GM21381 (cell line): Measurements from ENCODE around the gene SULT1A2.
"Not testable (repeated sequence)": the region's sequence is repeated elsewhere in the genome, so short reads cannot be mapped to it uniquely, and the experiment has no call there.

Source experiments
- ATAC-seq: cut with Tn5 transposase; IDR thresholded peaks from one replicate; pipeline ENCODE4 v1.9.1; 2021; ENCODE audit warnings: mild to moderate bottlenecking, moderate library complexity; ENCODE audit not compliant: unreplicated experiment

SULT1A2 gene

DNA sequence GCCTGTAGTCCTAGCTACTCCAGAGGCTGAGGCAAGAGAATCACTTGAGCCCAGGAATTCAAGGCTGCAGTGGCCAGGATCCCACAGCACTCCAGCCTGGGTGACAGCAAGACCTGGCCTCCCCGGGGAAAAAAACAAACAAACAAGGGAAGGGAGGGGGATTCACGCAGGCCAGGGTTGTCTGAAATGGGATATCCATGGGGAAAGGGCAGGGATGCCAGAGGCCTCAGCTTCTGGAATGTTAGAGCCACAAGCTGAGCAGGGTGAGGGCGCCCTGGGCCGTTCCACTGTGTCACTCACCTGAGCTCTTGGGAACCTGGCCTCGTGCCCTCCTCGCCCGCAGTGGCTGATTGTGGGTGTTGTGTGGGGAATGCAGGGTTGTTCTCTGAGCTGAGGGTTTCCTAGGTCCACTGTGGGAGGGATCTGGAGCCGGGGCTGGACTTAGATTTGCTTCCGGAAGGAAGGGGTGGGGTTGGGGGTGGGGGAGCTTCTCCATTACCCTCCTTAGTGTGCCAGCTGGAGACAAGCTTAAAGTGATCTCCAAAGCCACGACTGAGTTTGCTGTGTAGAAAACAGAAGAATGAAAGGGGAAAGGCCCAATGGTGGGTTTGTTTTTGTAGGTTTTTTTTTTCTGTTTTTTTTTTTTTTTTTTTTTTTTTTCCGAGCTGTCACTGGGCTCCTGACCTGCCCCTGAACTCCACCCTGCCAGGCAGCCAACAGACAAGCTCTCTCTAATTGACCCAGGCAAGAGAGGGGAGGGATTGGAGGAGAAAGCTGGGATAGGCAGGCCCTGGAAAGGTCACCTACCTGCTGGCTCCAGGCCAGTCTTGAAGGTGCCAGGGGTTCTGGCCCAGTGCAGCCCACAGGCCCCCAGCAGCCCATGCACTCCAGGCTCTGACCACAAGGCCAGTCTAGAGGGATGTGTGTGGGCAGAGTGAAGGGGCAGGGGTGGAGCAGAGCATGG, 13.1 kb upstream of the SULT1A2 start, which contains the start of gene SULT1A1:
Gene SULT1A1 (minus strand): TSS at position 414 of the 964 bp plus-strand sequence. CDS start 1,189 bp downstream, outside the sequence.
- no peak for ATAC-seq

DNA sequence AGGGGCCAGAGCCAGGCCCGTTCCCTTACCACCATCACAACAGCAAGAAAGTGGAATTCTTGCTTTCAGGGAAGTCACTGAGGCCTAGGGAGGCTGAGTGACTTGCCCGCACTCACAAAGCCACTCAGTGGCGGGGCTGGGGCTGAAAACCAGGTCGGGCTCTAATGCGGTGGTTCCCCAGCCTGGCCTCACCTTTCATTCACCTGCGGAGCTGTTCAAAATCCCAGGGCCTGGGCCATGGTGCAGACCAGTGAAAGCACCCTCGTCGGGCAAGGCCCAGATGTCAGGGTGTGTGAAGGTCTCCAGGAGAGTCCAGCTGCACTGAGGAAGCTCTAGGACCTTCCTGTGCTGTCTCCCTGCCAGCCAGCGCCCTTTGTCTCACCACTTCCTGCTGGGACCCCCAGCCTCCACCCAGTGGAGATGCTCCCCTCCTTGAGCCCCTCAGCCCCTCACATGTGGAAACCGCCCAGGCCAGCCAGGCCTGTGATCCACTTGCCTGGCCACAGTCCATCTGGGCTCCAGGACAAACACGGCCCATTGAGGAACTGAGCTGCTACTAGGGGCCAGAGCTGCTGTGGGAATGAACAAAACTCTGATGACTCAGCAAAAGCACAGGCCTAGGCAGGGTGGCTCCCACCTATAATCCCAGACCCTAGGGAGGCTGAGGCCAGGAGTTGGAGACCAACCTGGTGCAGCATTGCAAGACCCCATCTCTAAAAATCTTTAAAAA, 12.2 kb upstream of the SULT1A2 start:
- ATAC-seq: not testable (repeated sequence)

DNA sequence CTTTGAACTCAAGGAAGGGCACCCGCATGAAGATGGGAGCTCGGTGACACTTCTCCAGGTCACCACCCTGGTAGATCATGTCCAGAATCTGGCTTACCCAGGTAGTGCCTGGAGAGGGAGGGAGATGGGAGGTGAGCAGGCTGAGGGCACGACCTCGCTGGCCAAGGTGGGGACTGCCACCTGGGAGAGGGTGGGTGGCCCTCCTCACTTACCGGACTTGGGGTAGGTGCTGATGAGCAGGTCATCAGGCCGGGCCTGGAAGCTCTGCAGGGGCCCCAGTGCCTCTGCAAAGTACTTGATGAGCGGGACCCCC, 11.6 kb upstream of the SULT1A2 start:
- ATAC-seq: not testable (repeated sequence)

DNA sequence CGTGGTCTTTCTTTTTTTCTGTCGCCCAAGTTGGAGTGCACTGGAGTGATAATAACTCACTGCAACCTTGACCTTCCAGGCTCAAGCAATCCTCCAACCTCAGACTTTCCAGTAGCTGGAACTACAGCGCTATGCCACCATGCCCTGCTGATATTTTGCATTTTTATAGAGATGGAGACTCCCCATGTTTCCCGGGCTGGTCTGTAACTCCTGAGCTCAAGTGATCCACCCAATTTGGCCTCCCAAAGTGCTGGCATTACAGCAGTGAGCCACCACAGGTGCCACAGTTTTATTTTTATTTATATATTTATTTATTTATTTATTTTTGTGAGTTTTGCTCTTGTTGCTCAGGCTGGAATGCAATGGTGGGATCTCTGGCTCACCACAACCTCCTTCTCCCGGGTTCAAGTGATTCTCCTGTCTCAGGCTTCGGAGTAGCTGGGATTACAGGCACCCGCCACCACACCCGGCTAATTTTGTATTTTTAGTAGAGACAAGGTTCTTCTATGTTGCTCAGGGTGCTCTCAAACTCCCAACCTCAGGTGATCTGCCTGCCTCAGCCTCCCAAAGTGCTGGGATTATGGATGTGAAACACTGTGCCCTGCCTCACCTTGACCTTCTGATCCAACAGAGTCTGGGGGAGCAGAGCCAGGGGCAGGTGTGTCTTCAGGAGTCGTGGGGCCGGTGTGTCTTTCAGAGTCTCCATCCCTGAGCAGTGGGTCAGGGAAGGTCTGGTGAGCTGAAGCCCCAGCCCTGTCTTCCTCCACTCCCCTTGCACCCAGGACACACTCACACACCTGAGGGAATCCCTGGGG, 11.0 kb upstream of the SULT1A2 start:
- ATAC-seq: not testable (repeated sequence)

DNA sequence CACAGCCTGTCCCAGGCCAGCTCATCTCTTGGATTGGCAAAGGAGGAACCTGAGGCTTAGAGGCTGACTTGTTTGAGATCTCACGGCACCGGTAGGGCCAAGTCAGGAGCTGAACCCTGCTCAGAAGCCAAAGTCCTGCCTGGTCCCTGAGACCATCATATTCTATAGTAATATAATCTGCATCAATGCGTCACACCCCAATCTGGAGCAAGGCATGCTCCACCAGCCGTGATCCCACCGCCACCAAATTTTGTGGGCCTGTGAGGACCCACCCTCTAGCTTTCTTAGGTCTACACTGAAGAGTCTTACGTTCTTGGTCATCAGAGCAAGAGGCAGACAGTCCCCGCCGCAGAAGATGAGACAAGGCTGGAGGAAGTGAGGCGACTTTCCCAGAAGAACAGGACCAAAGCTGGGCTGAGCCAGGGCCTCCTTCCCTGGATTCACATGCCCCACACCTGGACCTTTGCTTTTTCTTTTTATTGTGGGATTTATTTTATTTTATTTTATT, 10.3 kb upstream of the SULT1A2 start:
- ATAC-seq: no peak

DNA sequence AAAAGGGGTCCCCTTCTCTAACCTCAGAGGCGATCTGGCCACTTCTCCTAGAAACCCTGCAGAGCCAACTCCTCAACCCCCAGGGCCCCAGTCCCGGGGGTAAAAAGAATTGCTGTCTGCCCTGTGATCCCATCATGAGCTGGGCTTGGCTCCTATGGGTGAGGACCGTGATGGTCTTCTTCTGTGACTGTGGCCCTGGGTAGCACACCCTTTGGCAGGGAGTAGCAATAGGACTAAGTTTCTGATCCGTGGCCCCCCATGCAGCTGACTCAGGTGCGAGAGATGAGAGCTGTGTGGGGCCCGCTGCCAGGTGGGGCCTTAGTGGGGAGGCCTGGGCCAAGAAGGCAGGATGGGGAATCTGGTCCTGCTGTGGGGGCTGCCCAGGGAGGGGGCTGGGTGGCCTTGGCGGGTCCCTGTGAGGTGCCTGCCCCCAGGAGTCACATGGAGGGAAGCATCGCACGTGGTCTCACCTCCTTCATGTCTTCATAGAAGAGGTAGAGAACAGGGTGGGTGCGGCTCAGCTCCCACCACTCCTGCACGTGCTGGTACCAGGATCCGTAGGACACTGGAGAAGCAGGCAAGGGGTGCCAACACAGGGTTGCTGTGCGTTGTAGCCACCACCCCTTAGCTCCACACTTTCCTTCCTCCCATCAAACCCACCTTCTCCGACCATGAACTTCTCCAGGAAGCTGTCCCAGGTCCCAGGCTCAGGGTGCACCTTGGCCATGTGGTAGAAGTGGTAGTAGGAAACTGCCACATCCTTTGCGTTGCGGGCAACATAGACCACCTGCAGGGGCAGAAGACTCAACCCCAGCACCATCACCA, 9.7 kb upstream of the SULT1A2 start:
- ATAC-seq: no peak

DNA sequence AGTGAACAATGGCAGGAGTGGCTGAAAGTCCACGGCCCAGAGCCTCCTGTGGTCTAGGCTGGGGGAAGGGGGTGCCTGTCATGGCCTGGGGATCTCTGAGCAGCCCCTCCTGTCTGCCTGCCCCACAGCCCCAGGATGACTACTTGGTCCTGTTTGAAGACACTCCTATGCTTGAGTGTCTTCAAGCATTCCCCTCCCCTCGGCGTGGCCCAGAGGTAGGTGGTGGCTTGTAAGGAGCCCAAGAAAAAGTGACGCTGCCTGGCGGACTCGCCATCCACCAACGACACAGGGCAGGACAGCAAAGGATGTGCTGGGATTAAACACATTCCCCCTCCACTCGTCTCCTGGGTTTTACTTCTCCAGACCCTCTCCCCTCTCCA, 7.3 kb upstream of the SULT1A2 start:
- ATAC-seq: no peak

DNA sequence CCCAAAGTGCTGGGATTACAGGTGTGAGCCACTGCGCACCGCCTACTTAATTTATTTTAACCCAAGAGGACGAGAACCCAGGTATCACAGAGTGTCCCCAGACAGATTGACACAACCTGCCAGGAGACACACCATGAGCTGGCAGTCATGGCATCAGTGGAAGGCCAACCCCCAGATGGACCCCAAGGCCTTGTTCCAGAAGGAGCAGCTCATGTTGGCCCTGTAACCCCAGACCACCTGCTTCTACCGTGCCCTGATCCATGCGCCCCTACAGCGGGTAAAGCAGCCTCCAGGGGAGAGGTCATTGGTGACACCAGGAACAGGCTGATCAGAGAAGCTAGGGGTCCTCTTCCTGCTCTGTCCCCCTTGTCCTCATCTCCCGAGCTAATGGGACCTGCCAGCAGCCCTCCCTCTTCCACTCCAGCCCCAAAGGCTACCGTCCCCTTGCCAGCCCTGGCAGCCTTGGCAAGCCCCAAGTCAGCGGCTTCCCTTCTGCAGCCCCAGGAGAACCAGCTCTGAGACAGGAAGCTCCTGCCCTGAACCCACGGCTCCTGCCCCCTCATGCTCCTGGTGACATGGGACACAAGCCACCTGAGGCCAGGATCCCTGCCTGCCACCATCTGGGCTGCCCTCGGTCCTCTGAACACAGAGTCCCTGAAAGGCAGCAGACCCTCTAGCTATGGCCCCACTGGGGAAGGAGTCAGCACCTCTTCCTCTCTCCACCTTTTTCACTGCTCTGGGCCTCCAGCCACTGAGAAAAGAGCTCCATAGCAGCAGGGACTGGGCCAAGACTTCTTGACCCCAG, 6.7 kb upstream of the SULT1A2 start:
- ATAC-seq: no peak

DNA sequence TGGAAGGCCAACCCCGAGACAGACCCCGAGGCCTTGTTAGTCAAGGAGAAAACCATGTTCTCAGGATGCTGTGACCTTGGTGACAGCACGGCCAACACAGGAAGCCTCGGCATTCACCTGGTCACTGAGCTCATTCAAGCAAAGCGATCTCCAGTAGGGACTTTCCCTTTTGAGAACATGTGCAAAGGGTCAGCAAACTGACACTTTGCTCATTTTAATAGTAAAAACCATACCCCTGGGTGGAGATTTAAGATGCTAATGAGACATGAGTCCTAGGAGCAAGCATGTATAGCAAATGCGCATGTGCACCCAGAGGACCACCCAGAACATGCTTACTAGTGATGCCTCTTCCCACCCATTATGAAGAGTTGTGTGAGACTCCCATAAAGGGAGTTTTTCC, 5.7 kb upstream of the SULT1A2 start:
- ATAC-seq: no peak

DNA sequence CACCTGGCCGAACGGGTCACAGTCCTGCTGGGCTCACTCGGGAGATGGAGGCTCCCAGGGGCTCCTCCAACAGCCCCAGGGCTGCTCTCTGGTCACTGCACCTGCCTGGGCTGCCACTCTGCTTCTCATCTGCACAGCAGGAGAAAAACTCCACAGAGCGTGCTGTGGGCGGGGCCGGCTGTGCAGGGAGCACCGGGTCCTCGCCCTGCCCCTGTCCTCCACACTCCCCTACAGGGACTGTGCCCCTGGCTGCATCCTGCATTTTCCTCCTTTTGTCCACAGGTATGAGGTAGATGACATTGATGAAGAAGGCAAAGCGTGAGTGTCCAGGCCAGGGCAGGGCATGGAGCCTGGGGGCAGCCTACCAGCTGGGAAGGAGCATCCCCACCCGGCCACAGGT, 5.2 kb upstream of the SULT1A2 start:
- ATAC-seq: not testable (repeated sequence)

DNA sequence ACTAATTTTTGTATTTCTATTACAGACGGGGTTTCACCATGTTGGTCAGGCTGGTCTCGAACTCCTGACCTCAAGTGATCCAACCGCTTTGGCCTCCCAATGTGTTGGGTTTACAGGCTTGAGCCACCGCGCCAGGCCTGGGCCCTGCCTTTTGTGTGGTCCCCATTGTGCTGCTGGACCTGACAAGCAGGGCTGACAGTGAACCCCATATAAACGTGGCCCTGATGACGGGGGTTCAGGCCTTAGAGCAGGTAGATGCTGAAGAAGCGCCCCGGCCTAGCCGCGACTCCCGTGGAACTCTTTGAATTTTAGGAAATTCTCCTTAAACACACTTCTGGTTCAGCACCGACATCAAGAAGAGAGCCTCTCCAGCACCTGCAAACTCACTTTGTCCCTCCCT, 4.7 kb upstream of the SULT1A2 start:
- ATAC-seq: not testable (repeated sequence)

DNA sequence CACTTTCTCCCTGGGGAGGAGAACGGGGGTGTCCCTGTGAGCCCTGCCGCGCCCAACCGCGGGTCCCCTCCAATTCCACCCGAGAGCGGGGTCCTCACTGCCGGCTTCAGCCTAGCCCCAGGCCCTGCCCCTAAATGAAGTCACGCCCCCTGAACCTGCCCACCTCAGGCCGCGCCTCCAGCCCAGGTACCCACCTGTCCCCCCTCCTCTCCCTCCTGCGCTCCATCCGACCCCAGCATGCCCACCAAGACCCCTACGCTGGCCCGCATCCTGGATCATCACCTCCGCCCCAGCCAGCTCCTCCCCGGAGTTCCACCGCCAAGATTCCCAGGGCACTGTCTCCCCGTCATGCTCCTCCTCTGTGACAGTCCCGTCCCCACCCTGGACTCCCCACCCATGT, 4.1 kb upstream of the SULT1A2 start:
- ATAC-seq: not testable (repeated sequence)

DNA sequence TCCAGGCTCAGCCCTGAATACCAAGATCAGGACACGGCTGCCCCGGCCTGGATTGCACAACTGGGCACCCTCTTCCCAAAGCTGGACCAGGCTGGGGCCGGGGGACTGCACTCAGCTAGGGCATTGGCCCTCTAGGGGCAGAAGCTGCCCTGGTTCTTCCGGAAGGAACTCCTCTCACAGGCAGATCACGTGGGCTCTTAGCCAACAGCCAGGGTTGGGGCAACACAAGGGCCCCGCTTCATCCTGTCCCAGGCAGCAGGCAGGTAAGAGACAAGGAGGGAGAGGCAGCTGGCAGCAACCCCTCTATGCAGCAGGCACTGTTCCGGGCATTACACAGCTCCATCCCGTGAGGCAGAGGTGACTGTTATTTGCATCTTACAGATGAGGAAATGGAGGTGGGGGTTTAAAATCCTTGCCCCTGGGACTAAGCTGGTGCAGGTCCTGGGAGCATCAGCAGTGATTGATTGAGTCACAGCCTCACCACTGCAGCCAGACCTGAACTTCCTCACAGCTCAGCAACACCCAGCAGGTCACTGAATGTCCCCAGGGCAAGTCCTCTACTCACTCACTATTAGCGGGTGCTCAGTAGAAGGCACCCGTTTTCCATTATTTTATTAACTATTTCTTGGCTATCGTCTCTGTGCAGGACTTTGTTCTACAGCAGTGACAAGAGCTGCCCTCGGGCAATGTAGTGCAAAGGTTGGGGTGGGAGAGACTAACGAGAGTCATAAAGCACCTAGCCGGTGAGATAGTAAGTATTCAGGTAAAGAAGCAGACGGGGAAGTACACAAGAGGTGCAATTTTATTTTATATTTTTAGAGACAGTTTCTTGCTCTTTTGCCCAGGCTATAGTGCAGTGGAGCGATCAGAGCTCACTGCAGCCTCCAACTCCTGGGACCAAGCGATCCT, 2.8 kb upstream of the SULT1A2 start:
- not testable (repeated sequence) for ATAC-seq

DNA sequence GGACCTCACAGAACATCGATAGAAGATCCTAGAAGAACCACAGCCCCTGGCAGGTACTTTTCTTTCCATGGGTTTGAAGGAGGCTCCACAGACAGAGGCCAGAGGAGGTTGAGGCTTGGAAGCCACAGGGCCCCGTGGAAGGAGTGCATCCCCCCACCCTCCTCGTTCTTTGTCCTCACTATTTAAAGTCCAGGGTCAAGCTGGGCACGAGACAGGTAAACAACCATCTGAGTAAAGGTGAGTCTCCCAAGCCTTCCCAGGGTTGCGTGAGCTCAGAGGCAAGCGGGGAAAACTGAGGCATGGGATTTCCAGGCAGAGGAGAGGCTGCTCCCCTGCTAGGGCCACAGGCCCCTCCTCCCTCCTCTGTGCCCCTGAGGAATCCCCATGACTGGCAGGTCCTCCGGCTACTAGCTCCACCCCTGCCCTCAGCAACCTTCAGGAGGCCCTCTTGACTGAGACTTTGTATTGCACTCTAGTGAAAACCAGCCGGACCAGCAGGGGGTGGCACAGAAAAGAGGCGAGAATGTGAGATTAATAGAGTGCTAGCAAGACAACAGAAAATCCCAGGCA, 927 bp upstream of the SULT1A2 start:
- ATAC-seq: no peak

DNA sequence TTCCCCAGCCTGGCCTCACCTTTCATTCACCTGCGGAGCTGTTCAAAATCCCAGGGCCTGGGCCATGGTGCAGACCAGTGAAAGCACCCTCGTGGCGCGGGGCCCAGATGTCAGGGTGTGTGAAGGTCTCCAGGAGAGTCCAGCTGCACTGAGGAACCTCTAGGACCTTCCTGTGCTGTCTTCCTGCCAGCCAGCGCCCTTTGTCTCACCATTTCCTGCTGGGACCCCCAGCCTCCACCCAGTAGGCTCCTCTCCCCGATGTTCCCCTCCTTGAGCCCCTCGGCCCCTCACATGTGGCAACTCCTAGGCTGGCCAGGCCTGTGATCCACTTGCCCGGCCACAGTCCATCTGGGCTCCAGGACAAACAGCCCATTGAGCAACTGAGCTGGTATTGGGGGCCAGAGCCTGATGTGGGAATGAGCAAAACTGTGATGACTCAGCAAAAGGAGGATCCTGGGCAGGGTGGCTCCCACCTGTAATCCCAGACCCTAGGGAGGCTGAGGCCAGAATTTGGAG, 677 bp downstream of the SULT1A2 start:
- ATAC-seq: no peak

DNA sequence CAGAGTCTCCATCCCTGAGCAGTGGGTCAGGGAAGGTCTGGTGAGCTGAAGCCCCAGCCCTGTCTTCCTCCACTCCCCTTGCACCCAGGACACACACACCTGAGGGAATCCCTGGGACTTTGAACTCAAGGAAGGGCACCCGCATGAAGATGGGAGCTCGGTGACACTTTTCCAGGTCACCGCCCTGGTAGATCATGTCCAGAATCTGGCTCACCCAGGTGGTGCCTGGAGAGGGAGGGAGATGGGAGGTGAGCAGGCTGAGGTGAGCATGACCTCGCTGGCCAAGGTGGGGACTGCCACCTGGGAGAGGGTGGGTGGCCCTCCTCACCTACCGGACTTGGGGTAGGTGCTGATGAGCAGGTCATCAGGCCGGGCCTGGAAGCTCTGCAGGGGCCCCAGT, 1.4 kb downstream of the SULT1A2 start:
- ATAC-seq: not testable (repeated sequence)

DNA sequence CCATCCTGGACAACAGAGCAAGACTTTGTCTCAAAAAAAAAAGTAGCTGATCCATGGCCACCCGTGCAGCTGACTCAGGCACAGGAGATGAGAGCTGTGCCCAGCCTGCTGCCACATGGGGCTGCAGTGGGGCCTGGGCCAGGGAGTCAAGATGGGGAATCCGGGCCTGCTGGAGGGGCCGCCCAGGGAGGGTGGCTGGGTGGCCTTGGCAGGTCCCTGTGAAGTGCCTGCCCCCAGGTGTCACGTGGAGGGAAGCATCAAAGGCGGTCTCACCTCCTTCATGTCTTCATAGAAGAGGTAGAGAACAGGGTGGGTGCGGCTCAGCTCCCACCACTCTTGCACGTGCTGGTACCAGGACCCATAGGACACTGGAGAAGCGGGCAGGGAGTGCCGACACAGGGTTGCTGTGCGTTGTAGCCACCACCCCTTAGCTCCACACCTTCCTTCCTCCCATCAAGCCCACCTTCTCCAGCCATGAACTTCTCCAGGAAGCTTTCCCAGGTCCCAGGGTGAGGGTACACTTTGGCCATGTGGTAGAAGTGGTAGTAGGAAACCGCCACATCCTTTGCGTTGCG, 3.8 kb downstream of the SULT1A2 start:
- ATAC-seq: no peak
